DOHH2 (cell line): ENCODE measurements around the gene FOXA1.

Source experiments
- H3F3A ChIP-seq: fragments of 200-600 bp; sonication (generic), shearing (Covaris generic); 2 replicates; pipeline ENCODE4 v1.6.0; 2016; ENCODE audit warnings: antibody characterized with exemption, mild to moderate bottlenecking; ENCODE audit not compliant: control insufficient read depth, insufficient read depth
- H3K27ac ChIP-seq: fragments of 200-600 bp; sonication (generic); 2 replicates; pipeline ENCODE4 v1.5.1; 2014; ENCODE audit warnings: low read depth, mild to moderate bottlenecking, low read length, moderate library complexity
- H3K27me3 ChIP-seq: fragments of 200-600 bp; sonication (generic); 2 replicates; pipeline ENCODE4 v1.6.1; 2014; ENCODE audit warnings: mild to moderate bottlenecking, low read length, mixed read lengths; ENCODE audit not compliant: control insufficient read depth
- H3K36me3 ChIP-seq: fragments of 200-600 bp; sonication (generic); 2 replicates; pipeline ENCODE4 v1.6.1; 2014; ENCODE audit warnings: mild to moderate bottlenecking, low read length, moderate library complexity, mixed read lengths; ENCODE audit not compliant: control insufficient read depth
- H3K4me1 ChIP-seq: fragments of 200-600 bp; sonication (generic); 2 replicates; pipeline ENCODE4 v1.6.1; 2014; ENCODE audit warnings: mild to moderate bottlenecking, low read length, mixed read lengths; ENCODE audit not compliant: control insufficient read depth
- H3K4me2 ChIP-seq: fragments of 200-600 bp; sonication (generic); 2 replicates; pipeline ENCODE4 v1.6.0; 2014; ENCODE audit warnings: mild to moderate bottlenecking, low read length, moderate library complexity
- H3K4me3 ChIP-seq: fragments of 200-600 bp; sonication (generic); 2 replicates; pipeline ENCODE4 v1.5.1; 2014; ENCODE audit warnings: mild to moderate bottlenecking, low read length, mixed read lengths
- H3K79me2 ChIP-seq: fragments of 200-600 bp; sonication (generic); 2 replicates; pipeline ENCODE4 v1.6.1; 2014; ENCODE audit warnings: mild to moderate bottlenecking, low read length, mixed read lengths; ENCODE audit not compliant: control insufficient read depth
- H3K9me2 ChIP-seq: fragments of 200-600 bp; sonication (generic); replicated peaks from 2 replicates; pipeline ENCODE4 v1.6.1; 2014; ENCODE audit warnings: mild to moderate bottlenecking, low read length, mixed read lengths; ENCODE audit not compliant: control insufficient read depth
- H3K9me3 ChIP-seq: fragments of 200-600 bp; sonication (generic); 2 replicates; pipeline ENCODE4 v1.6.1; 2014; ENCODE audit warnings: antibody characterized with exemption, low read length, mixed read lengths; ENCODE audit not compliant: control insufficient read depth, insufficient read depth
- H4K20me1 ChIP-seq: fragments of 200-600 bp; sonication (generic); 2 replicates; pipeline ENCODE4 v1.6.0; 2014; ENCODE audit warnings: low read depth, mild to moderate bottlenecking, antibody characterized with exemption, low read length, moderate library complexity; ENCODE audit not compliant: control insufficient read depth, insufficient read depth
- CTCF ChIP-seq: fragments of 200-600 bp; sonication (generic); IDR thresholded peaks from one replicate; pipeline ENCODE4 v1.5.1; 2014; ENCODE audit warnings: antibody characterized with exemption, mild to moderate bottlenecking, low read depth, low read length; ENCODE audit not compliant: poor library complexity, severe bottlenecking
- EZH2phosphoT487 ChIP-seq: fragments of 200-600 bp; sonication (generic); IDR thresholded peaks from 2 replicates; pipeline ENCODE4 v1.6.1; 2017; ENCODE audit warnings: borderline replicate concordance, mild to moderate bottlenecking, antibody characterized with exemption, low read length, moderate library complexity, mixed read lengths

FOXA1 gene

GRCh38 chr14:37573356-37573755, 21.7 kb downstream of the FOXA1 start:
- no peaks in the 10 kb centered on the region; the same call in 1 of the 2 replicates for H3K9me2 ChIP-seq
- H4K20me1 ChIP-seq = no peaks in the 10 kb centered on the region
- H3K27ac ChIP-seq = no peak overlapping the region
- no peaks in the 10 kb centered on the region for H3K27me3 ChIP-seq
- H3K9me3 ChIP-seq = no peaks in the 10 kb centered on the region
- no peaks in the 10 kb centered on the region for H3F3A ChIP-seq
- no peaks in the 10 kb centered on the region for H3K79me2 ChIP-seq
- no peaks in the 10 kb centered on the region for H3K4me1 ChIP-seq
- H3K4me2 ChIP-seq = no peak overlapping the region
- no peak for TF ChIP-seq CTCF
- TF ChIP-seq EZH2phosphoT487 = no peak
- no peaks in the 10 kb centered on the region for H3K36me3 ChIP-seq
- no peak overlapping the region for H3K4me3 ChIP-seq

- Histone ChIP-seq H3K79me2 (no peaks in the 10 kb centered on the region), H3F3A (no peaks in the 10 kb centered on the region), H3K9me2 (no peaks in the 10 kb centered on the region; the same call in 1 of the 2 replicates), H3K27ac (no peak overlapping the region), H3K36me3 (no peaks in the 10 kb centered on the region), H3K9me3 (no peaks in the 10 kb centered on the region), H3K4me3 (no peak overlapping the region), H3K4me2 (no peak overlapping the region), H4K20me1 (no peaks in the 10 kb centered on the region), H3K27me3 (no peaks in the 10 kb centered on the region), H3K4me1 (no peaks in the 10 kb centered on the region)
- TF ChIP-seq CTCF (no peak), EZH2phosphoT487 (no peak)
These were observed 23.7 kb downstream of the FOXA1 start for GRCh38 chr14:37571391-37571790.

GRCh38 chr14:37569729-37570128, 25.3 kb downstream of the FOXA1 start:
- Histone ChIP-seq H3K27me3 (no peaks in the 10 kb centered on the region), H3K36me3 (no peaks in the 10 kb centered on the region), H4K20me1 (no peaks in the 10 kb centered on the region), H3K79me2 (no peaks in the 10 kb centered on the region), H3K4me3 (no peak overlapping the region), H3K9me2 (no peaks in the 10 kb centered on the region; the same call in 1 of the 2 replicates), H3F3A (no peaks in the 10 kb centered on the region), H3K27ac (no peak overlapping the region), H3K4me1 (no peaks in the 10 kb centered on the region), H3K4me2 (no peak overlapping the region), H3K9me3 (no peaks in the 10 kb centered on the region)
- TF ChIP-seq CTCF (no peak), EZH2phosphoT487 (no peak)

GRCh38 chr14:37566811-37567371, 28.2 kb downstream of the FOXA1 start:
- H3F3A ChIP-seq = no peaks in the 10 kb centered on the region
- H3K9me3 ChIP-seq = no peaks in the 10 kb centered on the region
- H3K79me2 ChIP-seq = no peaks in the 10 kb centered on the region
- no peak overlapping the region for H3K4me3 ChIP-seq
- no peaks in the 10 kb centered on the region for H3K4me1 ChIP-seq
- H3K4me2 ChIP-seq = no peak overlapping the region
- no peaks in the 10 kb centered on the region for H4K20me1 ChIP-seq
- no peaks in the 10 kb centered on the region for H3K36me3 ChIP-seq
- H3K27me3 ChIP-seq = no peaks in the 10 kb centered on the region
- TF ChIP-seq CTCF (no peak), EZH2phosphoT487 (no peak)
- no peak overlapping the region for H3K27ac ChIP-seq
- H3K9me2 ChIP-seq = no peaks in the 10 kb centered on the region; the same call in 1 of the 2 replicates
